RPMI8226 (cell line): Measurements from ENCODE around the gene ULK1.

Source experiments
- DNase-seq: peaks from one replicate; pipeline ENCODE4 v3.0.0-alpha.2; 2015

The ULK1 gene

DNA sequence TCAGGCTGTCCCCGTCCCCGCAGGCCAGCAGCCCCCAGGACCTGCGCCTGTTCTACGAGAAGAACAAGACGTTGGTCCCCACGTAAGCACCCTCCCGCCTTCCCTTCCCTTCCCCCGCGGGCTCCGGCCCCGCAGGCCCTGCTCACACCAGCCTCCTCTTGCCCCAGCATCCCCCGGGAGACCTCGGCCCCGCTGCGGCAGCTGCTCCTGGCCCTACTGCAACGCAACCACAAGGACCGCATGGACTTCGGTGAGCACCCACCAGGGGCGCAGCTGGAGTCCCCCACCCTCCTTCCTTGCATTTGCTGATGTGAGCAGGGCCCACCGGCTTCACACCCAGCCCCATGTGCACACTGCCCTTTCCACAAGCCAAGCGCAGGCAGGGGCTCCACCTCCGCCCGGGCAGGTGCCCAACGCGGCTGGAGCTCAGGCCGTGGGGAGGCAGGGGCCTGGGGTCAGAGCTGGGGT lies 15.4 kb downstream of the ULK1 start:
- DNase-seq = no peak

DNA sequence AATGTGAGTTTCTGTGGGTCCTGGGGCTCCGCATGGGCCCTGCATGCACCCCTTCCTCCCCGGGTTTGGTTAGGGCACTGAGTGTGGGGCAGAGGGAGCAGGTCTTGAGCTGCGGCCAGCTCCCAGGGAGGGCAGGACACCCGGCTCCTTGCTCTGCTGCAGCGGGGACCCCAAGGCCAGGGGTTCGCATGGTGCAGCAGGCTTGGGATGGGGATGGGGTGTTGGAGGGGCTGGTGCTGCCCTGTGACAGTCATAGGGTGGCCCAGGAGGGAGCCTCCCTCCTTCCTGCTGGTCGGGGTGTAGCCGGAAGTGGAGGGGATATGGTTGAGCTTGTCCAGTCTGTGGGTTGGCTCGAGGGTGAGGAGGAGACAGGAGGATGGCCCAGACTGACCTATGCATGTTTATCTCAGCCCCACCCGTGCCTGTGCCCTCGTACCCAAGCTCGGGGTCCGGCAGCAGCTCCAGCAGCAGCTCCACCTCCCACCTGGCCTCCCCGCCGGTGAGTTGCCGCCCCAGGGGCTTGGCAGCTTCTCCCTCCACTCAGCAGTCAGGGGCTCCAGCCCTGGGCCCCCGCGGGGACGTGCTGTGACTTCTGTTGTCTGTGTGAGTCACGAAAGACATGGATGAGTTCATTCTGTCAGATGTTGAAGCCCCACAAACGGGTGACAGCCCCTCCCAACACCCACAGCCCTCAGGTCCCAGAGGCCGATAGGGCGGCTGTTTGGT lies 16.0 kb downstream of the ULK1 start:
- DNase-seq = no peak

DNA sequence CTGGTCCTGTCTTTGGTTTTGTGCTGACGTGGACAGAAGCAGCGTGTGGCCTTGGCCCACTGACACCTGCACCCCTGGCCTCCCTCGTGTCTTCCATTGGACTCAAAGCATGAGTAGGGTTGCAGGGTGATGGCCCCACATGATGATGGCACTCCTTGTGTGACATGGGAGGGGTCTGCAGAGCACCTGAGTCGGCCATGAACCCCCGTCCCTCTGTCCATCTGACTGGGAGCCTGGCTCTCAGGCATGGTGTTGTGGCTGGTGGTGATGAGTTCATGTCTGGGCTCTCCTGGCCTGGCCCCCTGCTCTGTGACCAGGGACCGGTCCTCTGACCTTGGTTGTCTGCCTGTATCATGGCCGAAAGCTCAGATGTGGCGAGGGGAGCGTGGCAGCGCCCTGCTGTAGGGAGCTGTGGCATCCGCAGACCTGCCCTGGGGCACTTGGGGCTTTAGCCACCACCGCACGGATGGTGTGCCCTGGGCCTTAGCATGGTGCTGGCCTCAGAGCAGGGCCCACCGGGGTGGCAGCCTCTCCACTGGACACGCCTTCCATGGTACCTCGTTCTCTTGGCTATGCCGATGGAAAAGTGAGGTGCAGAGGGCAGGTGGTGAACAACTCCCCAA lies 16.7 kb downstream of the ULK1 start:
- DNase-seq = no peak

DNA sequence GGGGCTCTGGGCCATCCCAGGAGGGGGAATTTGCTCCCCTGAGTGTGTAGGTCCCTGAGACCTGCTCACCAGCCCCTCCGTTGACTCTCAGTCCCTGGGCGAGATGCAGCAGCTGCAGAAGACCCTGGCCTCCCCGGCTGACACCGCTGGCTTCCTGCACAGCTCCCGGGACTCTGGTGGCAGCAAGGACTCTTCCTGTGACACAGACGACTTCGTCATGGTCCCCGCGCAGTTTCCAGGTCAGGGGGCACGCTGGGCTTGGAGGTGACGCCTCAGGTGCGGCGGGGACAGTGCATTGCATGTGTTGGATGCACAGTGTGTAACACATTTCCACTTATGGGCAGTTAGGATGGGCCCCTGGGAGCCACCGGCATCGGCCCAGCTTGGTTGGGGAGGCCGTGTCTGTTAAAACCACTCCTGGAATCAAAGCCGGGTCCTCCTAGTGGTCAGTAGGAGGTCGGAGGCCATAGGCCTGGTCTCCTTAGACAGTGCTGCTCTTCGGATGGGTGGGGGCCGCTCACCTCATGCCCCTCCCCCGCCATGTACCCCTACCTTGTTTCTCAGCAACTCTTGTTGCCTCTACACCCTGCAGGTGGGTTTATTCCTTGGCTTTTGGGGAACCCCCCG lies 17.5 kb downstream of the ULK1 start:
- no peak for DNase-seq

DNA sequence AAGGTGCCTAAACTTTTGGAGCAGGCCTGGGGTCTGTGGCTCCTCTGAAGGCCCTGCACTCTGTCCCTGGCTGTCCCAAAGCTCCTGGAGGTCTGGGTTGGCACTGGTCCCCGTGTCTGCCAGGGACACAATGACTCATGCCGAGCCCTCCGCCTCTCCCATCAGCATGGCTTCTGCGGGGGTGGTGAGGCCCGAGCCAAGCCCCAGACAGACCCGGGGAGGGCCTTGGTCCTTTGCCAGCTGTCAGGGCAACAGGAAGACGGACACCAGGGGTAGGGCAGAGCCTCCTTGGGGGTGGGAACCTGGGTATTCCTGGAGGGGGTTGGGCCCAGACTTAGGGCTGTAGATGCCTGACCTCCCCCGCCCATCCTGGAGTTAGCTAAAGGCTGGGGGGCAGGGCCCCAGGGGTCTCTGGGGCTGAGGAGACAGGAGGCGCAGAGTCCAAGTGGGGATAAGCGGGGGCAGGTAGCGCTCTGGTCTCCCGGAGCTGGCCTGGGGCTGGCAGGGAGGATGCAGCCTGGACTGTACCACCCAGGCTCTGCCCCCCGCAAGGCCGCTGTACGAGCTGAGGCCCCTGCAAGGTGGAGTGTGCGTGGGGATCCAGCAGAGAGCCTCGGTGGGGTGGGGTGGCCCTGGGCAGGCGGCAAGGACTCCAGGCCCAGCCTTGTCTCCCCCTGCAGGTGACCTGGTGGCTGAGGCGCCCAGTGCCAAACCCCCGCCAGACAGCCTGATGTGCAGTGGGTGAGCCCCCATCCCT lies 18.3 kb downstream of the ULK1 start:
- DNase-seq = no peak

DNA sequence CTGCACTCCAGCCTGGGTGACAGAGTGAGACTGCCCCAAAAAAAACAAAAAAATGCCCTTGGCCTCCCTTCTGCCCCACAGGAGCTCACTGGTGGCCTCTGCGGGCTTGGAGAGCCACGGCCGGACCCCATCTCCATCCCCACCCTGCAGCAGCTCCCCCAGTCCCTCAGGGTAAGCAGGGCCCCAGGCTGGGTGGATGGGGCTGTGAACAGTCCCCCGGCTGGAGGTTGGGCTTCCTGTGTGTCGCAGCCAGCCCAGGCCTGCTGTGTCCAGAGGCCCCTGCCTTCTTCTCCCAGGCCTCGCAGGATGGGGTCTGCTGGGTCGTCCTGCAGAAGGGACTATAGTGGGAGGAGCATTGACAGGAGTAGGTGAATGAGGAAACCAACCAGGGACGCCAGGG lies 19.2 kb downstream of the ULK1 start:
- no peak for DNase-seq

DNA sequence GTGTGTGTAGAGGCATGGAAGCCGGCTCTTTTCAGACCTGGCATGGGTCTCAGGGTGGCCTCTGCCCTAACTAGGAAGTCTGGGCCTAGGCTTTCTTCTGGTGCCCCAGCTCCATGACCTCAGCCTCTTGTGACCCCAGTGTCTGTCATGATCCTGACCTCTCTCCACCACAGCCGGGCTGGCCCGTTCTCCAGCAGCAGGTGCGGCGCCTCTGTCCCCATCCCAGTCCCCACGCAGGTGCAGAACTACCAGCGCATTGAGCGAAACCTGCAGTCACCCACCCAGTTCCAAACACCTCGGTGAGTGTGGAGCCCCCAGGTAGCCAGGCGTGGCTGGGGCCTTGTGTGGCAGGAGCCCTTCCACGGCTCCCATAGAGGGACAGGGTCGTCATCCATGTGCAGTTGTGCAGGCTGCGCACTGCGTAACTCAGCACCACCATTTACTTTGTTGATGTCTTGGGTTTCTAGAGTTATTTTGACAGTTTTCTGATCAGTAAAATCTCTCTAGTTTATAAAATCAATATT lies 19.8 kb downstream of the ULK1 start:
- no peak for DNase-seq

DNA sequence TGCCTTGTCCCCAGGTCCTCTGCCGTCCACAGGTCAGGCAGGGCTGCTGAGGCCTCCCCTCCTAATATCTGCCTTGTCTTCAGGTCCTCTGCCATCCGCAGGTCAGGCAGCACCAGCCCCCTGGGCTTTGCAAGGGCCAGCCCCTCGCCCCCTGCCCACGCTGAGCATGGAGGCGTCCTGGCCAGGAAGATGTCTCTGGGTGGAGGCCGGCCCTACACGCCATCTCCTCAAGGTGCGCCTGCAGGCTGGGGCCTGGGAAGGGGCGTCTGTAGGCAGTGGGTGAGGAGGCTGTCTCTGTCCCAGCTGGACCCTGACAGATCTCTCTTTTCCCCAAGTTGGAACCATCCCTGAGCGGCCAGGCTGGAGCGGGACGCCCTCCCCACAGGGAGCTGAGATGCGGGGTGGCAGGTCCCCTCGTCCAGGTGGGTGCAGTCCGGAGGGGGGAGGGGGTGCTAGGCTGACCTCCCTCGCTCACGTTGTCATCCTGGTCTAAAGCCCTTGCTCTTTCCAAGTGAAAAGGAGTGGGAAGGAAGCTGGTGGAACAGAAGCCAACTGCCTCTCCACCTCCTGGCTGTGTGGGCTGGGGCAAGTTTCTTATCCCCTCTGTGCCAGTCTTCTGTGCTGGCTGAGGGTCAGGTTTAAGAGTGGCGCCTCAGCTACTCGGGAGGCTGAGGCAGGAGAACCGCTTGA lies 20.7 kb downstream of the ULK1 start:
- no peak for DNase-seq

DNA sequence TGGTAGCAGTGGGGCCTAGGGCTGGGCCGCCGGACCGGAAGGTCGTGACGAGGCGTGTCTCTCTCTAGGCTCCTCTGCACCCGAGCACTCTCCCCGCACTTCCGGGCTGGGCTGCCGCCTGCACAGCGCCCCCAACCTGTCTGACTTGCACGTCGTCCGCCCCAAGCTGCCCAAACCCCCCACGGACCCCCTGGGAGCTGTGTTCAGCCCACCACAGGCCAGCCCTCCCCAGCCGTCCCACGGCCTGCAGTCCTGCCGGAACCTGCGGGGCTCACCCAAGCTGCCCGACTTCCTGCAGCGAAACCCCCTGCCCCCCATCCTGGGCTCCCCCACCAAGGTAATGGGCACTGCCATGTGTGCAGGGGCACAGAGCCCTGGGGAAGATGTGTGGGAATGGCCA lies 21.4 kb downstream of the ULK1 start:
- DNase-seq = no peak

DNA sequence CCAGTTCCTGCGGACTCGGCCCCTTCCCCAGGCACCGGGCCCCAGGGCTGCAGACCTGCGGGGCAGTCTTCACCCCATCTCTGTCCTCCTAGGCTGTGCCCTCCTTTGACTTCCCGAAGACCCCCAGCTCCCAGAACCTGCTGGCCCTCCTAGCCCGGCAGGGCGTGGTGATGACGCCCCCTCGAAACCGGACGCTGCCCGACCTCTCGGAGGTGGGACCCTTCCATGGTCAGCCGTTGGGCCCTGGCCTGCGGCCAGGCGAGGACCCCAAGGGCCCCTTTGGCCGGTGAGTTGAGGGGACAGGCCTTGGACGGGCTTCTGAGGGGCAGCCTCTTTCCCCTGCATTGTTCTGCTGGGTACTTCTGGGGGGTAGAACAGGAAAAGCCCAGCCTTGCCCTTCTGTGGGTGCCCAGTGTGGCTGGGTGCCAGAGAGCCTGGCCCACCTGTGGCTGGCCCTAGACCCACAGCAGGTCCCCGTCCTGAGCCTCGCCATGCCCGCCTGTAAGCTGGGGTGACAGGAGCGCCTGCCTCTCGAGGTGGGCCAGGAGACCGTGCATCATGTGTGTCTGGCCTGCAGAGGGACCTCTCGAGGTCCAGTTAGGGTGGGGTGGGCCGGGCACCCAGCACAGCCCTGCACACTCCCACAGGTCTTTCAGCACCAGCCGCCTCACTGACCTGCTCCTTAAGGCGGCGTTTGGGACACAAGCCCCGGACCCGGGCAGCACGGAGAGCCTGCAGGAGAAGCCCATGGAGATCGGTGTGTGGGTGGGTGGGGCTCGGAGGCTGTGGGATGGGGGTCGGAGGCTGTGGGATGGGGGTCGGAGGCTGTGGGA lies 22.1 kb downstream of the ULK1 start:
- no peak for DNase-seq

DNA sequence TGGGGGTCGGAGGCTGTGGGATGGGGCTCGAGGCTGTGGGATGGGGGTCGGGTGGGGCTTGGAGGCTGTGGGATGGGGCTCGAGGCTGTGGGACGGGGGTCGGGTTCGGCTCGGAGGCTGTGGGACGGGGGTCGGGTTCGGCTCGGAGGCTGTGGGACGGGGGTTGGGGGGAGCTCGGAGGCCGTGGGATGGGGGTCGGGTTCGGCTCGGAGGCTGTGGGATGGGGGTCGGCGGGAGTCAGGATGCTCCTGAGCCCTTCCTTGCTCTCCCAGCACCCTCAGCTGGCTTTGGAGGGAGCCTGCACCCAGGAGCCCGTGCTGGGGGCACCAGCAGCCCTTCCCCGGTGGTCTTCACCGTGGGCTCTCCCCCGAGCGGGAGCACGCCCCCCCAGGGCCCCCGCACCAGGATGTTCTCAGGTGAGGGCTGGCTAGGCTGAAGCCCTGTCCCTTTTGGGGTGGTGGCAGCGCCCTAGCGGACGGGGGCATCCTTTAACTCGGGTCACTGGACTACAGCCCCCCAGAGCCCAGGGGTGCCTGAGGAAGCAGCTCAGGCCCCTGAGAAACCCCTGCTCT lies 22.8 kb downstream of the ULK1 start:
- no peak for DNase-seq

DNA sequence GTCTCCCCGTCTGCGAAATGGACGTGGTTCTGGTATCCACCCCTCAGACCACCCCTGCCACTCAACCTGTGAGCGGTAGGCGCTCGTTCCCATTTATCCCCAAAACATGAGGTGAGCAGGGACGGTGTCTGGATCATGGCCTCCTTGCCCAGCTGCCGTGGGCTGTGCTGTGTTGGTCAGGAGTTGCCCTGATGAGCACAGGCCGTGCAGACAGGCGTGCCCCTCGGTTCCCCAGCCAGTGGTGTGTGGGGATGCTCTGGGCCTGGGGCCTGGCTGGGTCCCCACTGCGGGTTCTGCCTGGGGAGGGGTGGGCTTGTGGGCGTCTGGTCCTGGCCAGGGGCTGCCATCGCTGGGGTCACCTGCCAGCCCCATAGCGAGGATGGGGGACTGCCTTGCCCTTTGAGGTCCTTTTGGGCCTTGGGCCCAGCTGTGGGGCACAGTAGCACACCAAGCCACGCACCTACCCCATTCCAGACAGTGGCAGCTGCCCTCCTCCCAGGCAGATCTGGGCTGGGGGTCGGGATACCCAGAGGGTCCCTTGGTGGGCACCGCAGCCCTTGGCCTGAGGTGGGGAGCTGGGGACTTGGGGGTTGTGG lies 23.4 kb downstream of the ULK1 start:
- DNase-seq = no peak

DNA sequence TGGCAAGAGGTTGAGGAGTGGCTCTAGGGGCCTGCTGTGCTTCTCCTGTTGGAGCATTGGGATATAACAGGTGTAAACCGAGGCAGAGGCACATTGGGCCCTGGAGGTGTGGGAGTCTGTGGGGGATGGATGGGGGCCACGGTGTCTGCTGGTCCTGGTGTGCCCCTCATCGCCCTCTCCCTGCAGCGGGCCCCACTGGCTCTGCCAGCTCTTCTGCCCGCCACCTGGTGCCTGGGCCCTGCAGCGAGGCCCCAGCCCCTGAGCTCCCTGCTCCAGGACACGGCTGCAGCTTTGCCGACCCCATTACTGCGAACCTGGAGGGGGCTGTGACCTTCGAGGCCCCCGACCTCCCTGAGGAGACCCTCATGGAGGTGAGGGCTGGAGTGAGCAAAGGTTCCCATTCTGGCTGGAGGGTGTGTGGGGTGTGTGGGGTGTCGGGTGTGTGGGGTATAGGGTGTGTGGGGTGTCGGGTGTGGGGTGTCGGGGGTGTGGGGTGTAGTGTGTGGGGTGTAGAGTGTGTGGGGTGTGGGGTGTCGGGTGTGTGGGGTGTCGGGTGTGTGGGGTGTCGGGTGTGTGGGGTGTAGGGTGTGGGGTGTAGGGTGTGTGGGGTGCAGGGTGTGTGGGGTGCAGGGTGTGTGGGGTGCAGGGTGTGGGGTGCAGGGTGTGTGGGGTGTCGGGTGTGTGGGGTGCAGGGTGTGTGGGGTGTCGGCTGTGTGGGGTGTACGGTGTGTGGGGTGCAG lies 24.1 kb downstream of the ULK1 start:
- no peak for DNase-seq

DNA sequence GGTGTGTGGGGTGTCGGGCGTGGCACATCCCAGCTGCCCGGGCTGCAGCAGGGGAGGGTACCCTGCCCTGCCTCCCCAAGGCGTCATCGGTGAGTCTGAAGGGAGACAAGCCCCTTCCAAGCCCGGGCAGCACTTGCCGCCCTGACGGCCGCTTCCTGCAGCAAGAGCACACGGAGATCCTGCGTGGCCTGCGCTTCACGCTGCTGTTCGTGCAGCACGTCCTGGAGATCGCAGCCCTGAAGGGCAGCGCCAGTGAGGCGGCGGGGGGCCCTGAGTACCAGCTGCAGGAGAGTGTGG lies 24.6 kb downstream of the ULK1 start:
- no peak for DNase-seq

DNA sequence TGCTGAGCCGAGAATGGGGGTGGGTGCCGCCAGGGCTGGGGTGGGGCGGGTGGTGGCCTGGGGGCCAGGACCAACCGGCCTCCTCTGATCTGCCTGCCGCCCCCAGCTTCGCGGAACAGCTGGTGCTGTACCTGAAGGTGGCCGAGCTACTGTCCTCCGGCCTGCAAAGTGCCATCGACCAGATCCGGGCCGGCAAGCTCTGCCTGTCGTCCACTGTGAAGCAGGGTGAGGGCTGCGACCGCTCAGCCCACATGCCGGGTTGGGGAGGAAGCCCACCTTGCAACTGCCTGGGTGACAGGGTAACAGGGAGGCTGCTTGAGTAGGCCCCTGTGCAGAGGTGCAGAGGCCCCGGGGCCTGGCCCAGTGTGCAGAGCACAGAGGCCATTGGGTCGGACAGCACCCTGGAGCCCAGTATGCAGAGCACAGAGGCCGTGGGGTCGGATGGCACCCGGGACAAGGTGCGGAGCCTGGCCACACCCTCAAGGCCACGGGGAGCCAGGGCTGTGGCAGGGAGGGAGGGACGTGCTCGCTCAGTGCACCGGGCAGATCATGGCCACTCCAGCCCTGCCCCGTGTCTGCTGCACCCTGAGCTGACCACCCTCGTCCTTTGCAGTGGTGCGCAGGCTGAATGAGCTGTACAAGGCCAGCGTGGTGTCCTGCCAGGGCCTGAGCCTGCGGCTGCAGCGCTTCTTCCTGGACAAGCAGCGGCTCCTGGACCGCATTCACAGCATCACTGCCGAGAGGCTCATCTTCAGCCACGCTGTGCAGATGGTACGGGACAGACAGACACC lies 25.1 kb downstream of the ULK1 start:
- no peak for DNase-seq

DNA sequence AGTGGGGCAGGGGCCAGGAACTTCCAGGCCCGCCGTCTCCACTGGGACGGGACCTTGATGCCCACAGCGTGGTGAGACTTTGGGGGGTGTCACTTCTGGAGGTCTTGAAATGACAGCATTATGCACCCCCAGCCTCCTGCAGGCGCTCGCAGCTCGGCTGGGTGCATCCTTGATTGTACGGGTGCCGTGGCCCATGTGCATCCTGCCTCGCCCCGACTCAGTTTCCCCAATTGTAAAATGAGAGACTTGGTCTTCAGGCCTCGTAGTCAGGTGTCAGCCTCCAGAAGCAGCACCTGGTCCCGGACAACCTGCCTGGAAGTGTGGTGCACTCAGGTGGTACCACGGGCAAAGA lies 25.7 kb downstream of the ULK1 start:
- no peak for DNase-seq

DNA sequence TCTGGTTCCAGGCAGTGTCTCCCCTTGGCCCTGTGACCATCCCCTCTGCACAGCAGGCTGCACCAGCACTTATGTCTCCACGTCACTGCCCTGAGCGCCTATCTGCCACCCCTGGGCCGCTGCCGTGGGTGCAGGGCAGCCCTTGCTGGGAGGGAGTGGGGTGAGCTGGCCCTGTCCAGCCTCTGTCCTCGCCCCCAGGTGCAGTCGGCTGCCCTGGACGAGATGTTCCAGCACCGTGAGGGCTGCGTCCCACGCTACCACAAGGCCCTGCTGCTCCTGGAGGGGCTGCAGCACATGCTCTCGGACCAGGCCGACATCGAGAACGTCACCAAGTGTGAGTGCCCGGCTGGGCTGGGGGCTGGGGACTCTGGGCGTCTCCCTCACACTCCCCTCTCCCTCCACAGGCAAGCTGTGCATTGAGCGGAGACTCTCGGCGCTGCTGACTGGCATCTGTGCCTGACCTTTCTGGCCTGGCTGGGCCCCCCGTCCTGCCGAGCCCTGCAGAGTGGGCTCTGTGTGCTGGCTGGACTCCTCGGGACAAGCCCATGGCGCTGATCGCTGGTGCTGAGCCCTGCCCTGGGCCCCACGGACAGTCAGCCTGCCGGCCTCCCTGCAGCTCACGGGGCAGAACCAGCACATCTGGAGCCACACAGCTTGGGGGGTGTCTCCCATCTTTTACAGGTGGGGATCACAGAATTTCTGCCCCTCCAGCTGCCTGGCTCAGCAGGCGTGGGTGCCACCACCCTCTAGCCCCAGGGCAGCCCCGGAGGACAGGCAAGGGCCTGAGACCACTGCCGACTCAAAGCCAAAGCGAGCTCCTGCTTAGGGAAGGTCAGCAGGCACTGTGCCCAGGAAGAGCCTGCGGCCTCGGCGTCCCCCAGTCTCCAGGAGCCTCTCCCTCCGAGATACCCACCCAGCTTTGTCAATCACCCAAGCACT lies 26.7 kb downstream of the ULK1 start:
- DNase-seq = no peak
